H1 (cell line): ENCODE data around the gene C16orf87. TPM values are rescaled to one million over a fixed set of nuclear protein-coding genes. Genes with fewer than 3 reads are reported as not detected.

Source experiments
- CTCF ChIA-PET: fragments of 300-600 bp; sonication (Branson Sonifier 250); formaldehyde crosslinking; loops from one replicate; lab custom pipeline; 2021; ENCODE audit not compliant: partially characterized antibody; lab: Charles Lee
- POLR2A ChIA-PET: fragments of 300-600 bp; sonication (Branson Sonifier 250); formaldehyde crosslinking; loops from one replicate; lab custom pipeline; 2021; ENCODE audit warnings: inconsistent platforms; ENCODE audit not compliant: partially characterized antibody; lab: Charles Lee
- DNase-seq, 2 experiments: peaks; one replicate each; pipeline versions ENCODE4 v3.0.0 to v3.0.0-alpha.2; 2010 to 2022; ENCODE audit warnings: low spot score in 2 of 2, low read depth in 1 of 2, mixed read lengths in 1 of 2
- FAIRE-seq: peaks from 2 replicates; lab custom pipeline; 2011; peaks lifted over from hg19 to GRCh38; lab: Jason Lieb, UNC
- H2AFZ ChIP-seq: 2 replicates; pipeline ENCODE4 v1.8.1; 2012; ENCODE audit warnings: low read length, inconsistent platforms
- H2AK5ac ChIP-seq: 2 replicates; pipeline ENCODE4 v1.6.1; 2013; ENCODE audit warnings: low read depth, low read length
- H2BK120ac ChIP-seq: replicated peaks from 2 replicates; pipeline ENCODE3; 2013; ENCODE audit warnings: low read depth, low read length, inconsistent platforms
- H2BK12ac ChIP-seq: 2 replicates; pipeline ENCODE4 v1.6.1; 2013; ENCODE audit warnings: low read depth, low read length
- H2BK15ac ChIP-seq: 2 replicates; pipeline ENCODE4 v1.6.1; 2013; ENCODE audit warnings: low read length
- H2BK20ac ChIP-seq: 2 replicates; pipeline ENCODE4 v1.6.1; 2013; ENCODE audit warnings: low read length
- H2BK5ac ChIP-seq: 2 replicates; pipeline ENCODE4 v1.6.1; 2013; ENCODE audit warnings: low read depth, low read length
- H3K14ac ChIP-seq: 2 replicates; pipeline ENCODE4 v1.6.1; 2013; ENCODE audit warnings: inconsistent platforms; ENCODE audit not compliant: insufficient read length
- H3K18ac ChIP-seq: 2 replicates; pipeline ENCODE4 v1.6.1; 2013; ENCODE audit warnings: low read length; ENCODE audit errors: extremely low read depth
- H3K23ac ChIP-seq: 2 replicates; pipeline ENCODE4 v1.6.1; 2013; ENCODE audit warnings: inconsistent platforms; ENCODE audit not compliant: insufficient read length
- H3K23me2 ChIP-seq: 2 replicates; pipeline ENCODE4 v1.6.1; 2013; ENCODE audit warnings: low read depth, low read length
- H3K27ac ChIP-seq: 2 replicates; pipeline ENCODE4 v1.6.1; 2011; ENCODE audit warnings: low read depth, low read length, inconsistent platforms
- H3K27me3 ChIP-seq, 4 experiments: replicated peaks in 1 of 4; 1 replicate in 1 of 4; 2 replicates in 3 of 4; pipeline versions ENCODE4 v1.6.1 to v1.8.1; 2011 to 2013; ENCODE audit warnings: low read length in 3 of 4, mild to moderate bottlenecking in 3 of 4, inconsistent platforms in 2 of 4, mixed read lengths in 2 of 4, moderate library complexity in 1 of 4; ENCODE audit not compliant: control insufficient read depth in 3 of 4, insufficient read depth in 3 of 4; ENCODE audit errors: extremely low read depth in 1 of 4
- H3K36me3 ChIP-seq, 4 experiments: 2 replicates each; pipeline versions ENCODE4 v1.6.1 to v1.8.1; 2011 to 2013; ENCODE audit warnings: mild to moderate bottlenecking in 4 of 4, low read length in 3 of 4, moderate library complexity in 2 of 4, control low read depth in 1 of 4, inconsistent platforms in 1 of 4; ENCODE audit not compliant: insufficient read depth in 4 of 4, control insufficient read depth in 2 of 4
- H3K4ac ChIP-seq: replicated peaks from 2 replicates; pipeline ENCODE3; 2013; ENCODE audit warnings: low read length, low read depth, mixed read lengths, inconsistent platforms; ENCODE audit not compliant: insufficient read length
- H3K4me1 ChIP-seq, 4 experiments: replicated peaks in 1 of 4; 1 replicate in 1 of 4; 2 replicates in 3 of 4; pipeline versions ENCODE4 v1.6.1 to v1.8.1; 2011 to 2013; ENCODE audit warnings: low read length in 3 of 4, inconsistent platforms in 2 of 4, mixed read lengths in 1 of 4; ENCODE audit not compliant: insufficient read depth in 4 of 4, control insufficient read depth in 3 of 4
- H3K4me2 ChIP-seq, 2 experiments: 2 replicates each; pipeline versions ENCODE4 v1.6.1 to v1.8.1; 2011 to 2013; ENCODE audit warnings: low read depth in 2 of 2, low read length in 2 of 2, control low read depth in 1 of 2, inconsistent platforms in 1 of 2, mild to moderate bottlenecking in 1 of 2; ENCODE audit not compliant: insufficient read depth in 1 of 2
- H3K4me3 ChIP-seq, 4 experiments: fragments of 200-600, 300-600 bp in 1 of 4; sonication (generic), shearing (Covaris generic), sonication (Bioruptor Twin) in 1 of 4; 2 replicates each; pipeline versions ENCODE4 v1.5.1 to v1.8.1; 2011 to 2016; ENCODE audit warnings: low read length in 4 of 4, low read depth in 3 of 4, control low read depth in 2 of 4, inconsistent platforms in 2 of 4, mild to moderate bottlenecking in 2 of 4, mixed read lengths in 1 of 4, moderate library complexity in 1 of 4; ENCODE audit not compliant: insufficient read depth in 2 of 4; ENCODE audit errors: extremely low read depth in 1 of 4
- H3K56ac ChIP-seq: replicated peaks from 2 replicates; pipeline ENCODE3; 2013; ENCODE audit warnings: low read depth, mild to moderate bottlenecking, mixed read lengths, low read length, inconsistent platforms; ENCODE audit not compliant: insufficient read length
- H3K79me1 ChIP-seq: 2 replicates; pipeline ENCODE4 v1.6.1; 2013; ENCODE audit warnings: low read depth, low read length, control low read depth
- H3K79me2 ChIP-seq, 2 experiments: 2 replicates each; pipeline versions ENCODE4 v1.6.1 to v1.8.1; 2012 to 2013; ENCODE audit warnings: low read length in 2 of 2, mild to moderate bottlenecking in 2 of 2, inconsistent platforms in 1 of 2; ENCODE audit not compliant: insufficient read depth in 2 of 2, control insufficient read depth in 1 of 2
- H3K9ac ChIP-seq, 4 experiments: replicated peaks in 1 of 4; 1 replicate in 1 of 4; 2 replicates in 3 of 4; pipeline versions ENCODE4 v1.6.1 to v1.8.1; 2011 to 2013; ENCODE audit warnings: low read depth in 3 of 4, low read length in 3 of 4, control low read depth in 2 of 4, mild to moderate bottlenecking in 2 of 4, moderate library complexity in 2 of 4, inconsistent platforms in 1 of 4; ENCODE audit errors: extremely low read depth in 1 of 4
- H3K9me3 ChIP-seq, 2 experiments: 2 replicates each; pipeline versions ENCODE4 v1.6.1 to v1.8.1; 2012 to 2013; ENCODE audit warnings: mild to moderate bottlenecking in 2 of 2, moderate library complexity in 2 of 2, control low read depth in 1 of 2, inconsistent platforms in 1 of 2, low read depth in 1 of 2, low read length in 1 of 2, mixed read lengths in 1 of 2; ENCODE audit not compliant: insufficient read depth in 2 of 2
- H4K20me1 ChIP-seq, 2 experiments: replicated peaks in 1 of 2; 2 replicates each; pipeline versions ENCODE3 to v1.8.1; 2011 to 2013; ENCODE audit warnings: inconsistent platforms in 2 of 2, low read length in 2 of 2, mild to moderate bottlenecking in 1 of 2; ENCODE audit not compliant: insufficient read depth in 2 of 2, control insufficient read depth in 1 of 2
- H4K5ac ChIP-seq: 2 replicates; pipeline ENCODE4 v1.6.1; 2013; ENCODE audit warnings: low read length, low read depth, mixed read lengths, inconsistent platforms; ENCODE audit not compliant: insufficient read length
- H4K8ac ChIP-seq: 2 replicates; pipeline ENCODE4 v1.8.0; 2013; ENCODE audit warnings: mild to moderate bottlenecking, moderate library complexity, low read length, inconsistent platforms; ENCODE audit not compliant: insufficient read depth; ENCODE audit errors: extremely low read depth
- H4K91ac ChIP-seq: replicated peaks from 2 replicates; pipeline ENCODE3; 2013; ENCODE audit warnings: low read length, mixed read lengths, inconsistent platforms; ENCODE audit not compliant: insufficient read length
- CEBPB ChIP-seq: IDR thresholded peaks from 2 replicates; pipeline ENCODE4 v1.6.1; 2012; ENCODE audit warnings: low read depth, low read length
- POLR2AphosphoS5 ChIP-seq: IDR thresholded peaks from 2 replicates; pipeline ENCODE4 v1.6.1; 2011; ENCODE audit warnings: low read depth, low read length
- TEAD4 ChIP-seq: IDR thresholded peaks from 2 replicates; pipeline ENCODE4 v1.6.1; 2012; ENCODE audit warnings: low read depth, low read length, inconsistent platforms, mixed read lengths
- WGBS, 2 experiments: shearing (Covaris generic) in 1 of 2; methylation state at CpG; one replicate each; pipeline versions ENCODE4 v1.1.6 to v1.1.7; 2013 to 2015; ENCODE audit warnings: low lambda C conversion rate in 2 of 2, mixed read lengths in 2 of 2, inconsistent platforms in 1 of 2, low coverage in 1 of 2, missing lambda C conversion rate in 1 of 2; ENCODE audit not compliant: insufficient replicate concordance in 2 of 2, insufficient coverage in 1 of 2, insufficient read length in 1 of 2; ENCODE audit errors: extremely low coverage in 1 of 2, missing lambda C conversion rate in 1 of 2; 5-methylcytosine and 5-hydroxymethylcytosine counted together
- polyA plus RNA-seq, 7 experiments: library from polyadenylated mRNA; depleted of rRNA in 3 of 7; stranded (reverse) in 5 of 7; unstranded in 2 of 7; fragments of >200 nt in 5 of 7; fragments of 200-250 nt in 2 of 7; gene quantifications; 1 replicate in 5 of 7; 2 replicates in 1 of 7; 4 replicates in 1 of 7; pipeline versions ENCODE4 v1.2.1 to v1.2.3, GENCODE V29; 2011 to 2013; ENCODE audit warnings: missing spikeins in 2 of 7, mixed read lengths in 2 of 7
- total RNA-seq: library from RNA; stranded (reverse); fragmentation: NEBNext Ultra II Directional; extraction: Animal tissue kit (Norgen Biotek cat#: 25700); gene quantifications from 2 replicates; pipeline ENCODE4 v1.2.1, GENCODE V29; 2021
- TF ChIP-seq, protein P1 (sequence below): IDR thresholded peaks from 2 replicates; pipeline ENCODE4 v1.6.1; 2012; ENCODE audit warnings: inconsistent platforms

Gene C16orf87
- total and polyA plus RNA-seq, 2 of the 8 experiments (the other 6 are each of a cell fraction or from before 2014, with no cell fraction given) = 4.8 to 21.8 TPM

DNA sequence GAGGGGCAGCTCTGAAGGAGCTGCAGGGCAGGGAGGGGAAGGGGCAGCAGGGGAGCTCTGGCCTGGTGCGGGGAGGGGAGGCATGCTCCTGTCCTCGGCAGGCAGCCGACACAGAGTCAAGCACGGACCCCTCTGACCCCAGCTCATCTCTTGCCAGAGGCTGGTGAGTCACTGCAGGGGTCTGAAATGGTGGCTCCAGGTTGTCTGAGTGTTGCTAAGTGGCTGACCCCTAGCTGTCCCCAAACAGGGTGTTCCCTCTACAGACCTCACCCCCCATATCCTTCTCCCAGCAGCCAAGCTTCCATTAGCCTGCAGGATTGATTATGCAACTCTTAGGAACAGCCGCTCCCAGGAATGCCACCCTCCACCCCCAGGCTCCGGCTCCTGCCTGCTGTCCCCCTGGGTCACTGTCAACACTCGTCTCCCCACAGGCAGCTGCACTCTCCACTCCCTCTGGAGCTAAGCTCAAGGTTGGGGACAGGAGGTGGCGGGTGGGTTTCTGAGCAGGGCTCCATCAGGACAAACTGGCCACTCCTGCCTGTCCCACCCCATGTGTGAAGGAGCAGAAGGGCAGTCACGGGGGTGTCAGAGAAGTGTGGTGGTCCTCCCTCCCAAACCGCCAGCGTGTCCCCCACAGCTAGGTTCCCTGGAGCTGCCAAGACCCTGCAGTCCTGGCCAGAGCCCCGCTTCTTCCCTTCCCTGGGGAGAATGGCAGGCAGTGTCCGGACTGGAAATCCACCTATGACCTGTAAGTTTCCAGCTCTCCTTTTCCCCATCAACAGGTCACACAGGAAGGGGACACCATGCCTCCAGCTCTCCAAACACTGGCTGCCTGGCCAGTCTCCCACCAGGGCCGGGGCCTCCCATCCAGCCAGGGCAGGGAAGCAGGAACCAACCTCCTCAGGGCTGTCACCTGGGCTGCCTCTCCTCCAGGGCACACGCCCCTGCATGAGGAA is 83.9 kb downstream of the C16orf87 start:
- H3K23ac ChIP-seq = no peak overlapping the region
- peak overlapping the region; percentile 69 for H2BK5ac ChIP-seq
- 87% methylated on average over 11 of the region's 15 CpGs; no CpG with 5 or more reads in 1 of the 2 experiments for WGBS, 2 experiments
- no peak overlapping the region for H2BK120ac ChIP-seq
- POLR2A ChIA-PET = interaction anchor here (0.8 to 2.0 kb wide), 8 partner anchors 11 to 42 kb away, joined by 3 to 7 read pairs (median 3); no protein-coding TSS in a partner anchor
- H2AFZ ChIP-seq = peak overlapping the region; percentile 64; the same call in 1 of the 2 replicates
- no peaks in the 10 kb centered on the region for H3K9me3 ChIP-seq
- no peaks in the 10 kb centered on the region for H3K27me3 ChIP-seq
- no peak overlapping the region for H3K56ac ChIP-seq
- no peaks in the 10 kb centered on the region for H3K23me2 ChIP-seq
- H3K4me1 ChIP-seq = peaks cover 3 to 23% (median 7%) of the 10 kb centered on the region in 4 experiments
- 0 out of 2 replicates have a peak overlapping the region, but pooled peaks have one; percentile 39 for H2AK5ac ChIP-seq
- H2BK12ac ChIP-seq = peak overlapping the region; percentile 75
- H4K5ac ChIP-seq = no peak overlapping the region
- no peak overlapping the region for H3K4me3 ChIP-seq
- H3K79me1 ChIP-seq = no peaks in the 10 kb centered on the region
- TF ChIP-seq, protein P1, sequence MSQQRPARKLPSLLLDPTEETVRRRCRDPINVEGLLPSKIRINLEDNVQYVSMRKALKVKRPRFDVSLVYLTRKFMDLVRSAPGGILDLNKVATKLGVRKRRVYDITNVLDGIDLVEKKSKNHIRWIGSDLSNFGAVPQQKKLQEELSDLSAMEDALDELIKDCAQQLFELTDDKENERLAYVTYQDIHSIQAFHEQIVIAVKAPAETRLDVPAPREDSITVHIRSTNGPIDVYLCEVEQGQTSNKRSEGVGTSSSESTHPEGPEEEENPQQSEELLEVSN = no peak
- peak; percentile 78 for TF ChIP-seq CEBPB
- TF ChIP-seq TEAD4 = 0 out of 2 replicates have a peak, but pooled peaks have one; percentile 8
- no peak for TF ChIP-seq POLR2AphosphoS5
- H3K18ac ChIP-seq = peak overlapping the region; percentile 60; the same call in 1 of the 2 replicates
- CTCF ChIA-PET = interaction anchor here (1.2 to 1.7 kb wide), 5 partner anchors 9 to 54 kb away, joined by 3 to 8 read pairs (median 3); no protein-coding TSS in a partner anchor
- no peak for DNase-seq
- no peak overlapping the region for H3K4me2 ChIP-seq
- H4K20me1 ChIP-seq = no peaks in the 10 kb centered on the region
- no peaks in the 10 kb centered on the region for H3K36me3 ChIP-seq
- no peak overlapping the region for H3K9ac ChIP-seq
- H3K27ac ChIP-seq = no peak overlapping the region
- peak overlapping the region; percentile 32; the same call in 1 of the 2 replicates for H2BK20ac ChIP-seq
- H3K4ac ChIP-seq = peak overlapping the region; percentile 33
- no peak for FAIRE-seq
- H4K8ac ChIP-seq = no peak overlapping the region; the same call in 1 of the 2 replicates
- peak overlapping the region; percentile 81; the same call in 1 of the 2 replicates for H2BK15ac ChIP-seq
- peak overlapping the region; percentile 53 for H4K91ac ChIP-seq
- H3K14ac ChIP-seq = no peak overlapping the region
- H3K79me2 ChIP-seq = no peaks in the 10 kb centered on the region
